ENCODE results near the gene SSRP1. TPM values are rescaled to one million over a fixed set of nuclear protein-coding genes. Genes with fewer than 3 reads are reported as not detected.
A peak's percentile ranks its signal among the peaks of the same experiment; 100 is the strongest.

Gene SSRP1
- total RNA-seq, 1 experiment from 2014 or later, result 290 TPM

- peaks cover 55% of the 10 kb centered on the region for H3K79me2 ChIP-seq (ENCODE audit: low read depth)
- H2AFZ ChIP-seq, result no peak overlapping the region
- no peaks in the 10 kb centered on the region for H3K9me3 ChIP-seq (ENCODE audit: insufficient read depth, low read depth)
- H3K9me2 ChIP-seq (ENCODE audit: insufficient read depth), result no peaks in the 10 kb centered on the region
- peaks cover 23% of the 10 kb centered on the region for H3K36me3 ChIP-seq (ENCODE audit: low read depth)
- ChIA-PET POLR2A (ENCODE audit: unreplicated experiment) (interaction anchor here (0.6 to 0.7 kb wide), 2 partner anchors 14 kb away, joined by 3 to 4 read pairs; no protein-coding TSS in a partner anchor), CTCF (interaction anchor here (0.6 to 0.8 kb wide), 2 partner anchors 38 to 42 kb away, joined by 3 to 6 read pairs; no protein-coding TSS in a partner anchor)
- peak overlapping the region; percentile 27 for H3K27ac ChIP-seq
- DNase-seq, result peak in 1 of 2 experiments; percentile 80
- no peak for TF ChIP-seq CTCF (conservative IDR thresholded peaks at IDR 0.05)
- TF ChIP-seq EZH2 (IDR thresholded peaks at IDR 0.05; ENCODE audit: low read depth), result no peak
- H3K4me2 ChIP-seq, result peak overlapping the region; percentile 60
- peaks cover 54% of the 10 kb centered on the region for H4K20me1 ChIP-seq (ENCODE audit: insufficient read depth)
- H3K4me1 ChIP-seq (replicated peaks; ENCODE audit: insufficient read depth), result peaks cover 53% of the 10 kb centered on the region
- no peaks in the 10 kb centered on the region for H3K27me3 ChIP-seq (ENCODE audit: insufficient read depth, low read depth)
- peaks cover 41% of the 10 kb centered on the region for H3F3A ChIP-seq (ENCODE audit: insufficient read depth, low read depth)
- intact Hi-C loops (cut with micrococcal nuclease; ENCODE audit: unreplicated experiment), result no loop called here
- no peak overlapping the region; the same call in 1 of the 2 replicates for H3K4me3 ChIP-seq
- BruUV-seq (replicated peaks), result no TSS peak
Observed at GRCh38 chr11:57307666-57308270, 27.9 kb downstream of the SSRP1 start.

GRCh38 chr11:57306940-57307565 is 28.6 kb downstream of the SSRP1 start:
- no peak for DNase-seq
- no TSS peak for BruUV-seq (replicated peaks)
- CTCF ChIA-PET, result interaction anchor here (0.6 to 0.8 kb wide), 2 partner anchors 39 to 180 kb away, joined by 3 to 4 read pairs; no protein-coding TSS in a partner anchor

More at GRCh38 chr11:57306940-57307565, 28.6 kb downstream of the SSRP1 start:
- H3K79me2 ChIP-seq (ENCODE audit: low read depth), result peaks cover 55% of the 10 kb centered on the region
- TF ChIP-seq CTCF (conservative IDR thresholded peaks at IDR 0.05), result no peak
- no peak for TF ChIP-seq EZH2 (IDR thresholded peaks at IDR 0.05; ENCODE audit: low read depth)
- POLR2A ChIA-PET (ENCODE audit: unreplicated experiment), result interaction anchor here (0.6 kb wide), 1 partner anchor 13 kb away, joined by 3 read pairs; no protein-coding TSS in a partner anchor
- intact Hi-C loops (cut with micrococcal nuclease; ENCODE audit: unreplicated experiment), result no loop called here
- H3K4me2 ChIP-seq, result peak overlapping the region; percentile 60
- H3K4me1 ChIP-seq (replicated peaks; ENCODE audit: insufficient read depth), result peaks cover 46% of the 10 kb centered on the region
- no peak overlapping the region for H2AFZ ChIP-seq
- peaks cover 34% of the 10 kb centered on the region for H3F3A ChIP-seq (ENCODE audit: insufficient read depth, low read depth)
- no peaks in the 10 kb centered on the region for H3K27me3 ChIP-seq (ENCODE audit: insufficient read depth, low read depth)
- H3K9me2 ChIP-seq (ENCODE audit: insufficient read depth), result no peaks in the 10 kb centered on the region
- no peak overlapping the region for H3K4me3 ChIP-seq
- peaks cover 25% of the 10 kb centered on the region for H3K36me3 ChIP-seq (ENCODE audit: low read depth)
- peaks cover 47% of the 10 kb centered on the region for H4K20me1 ChIP-seq (ENCODE audit: insufficient read depth)
- H3K9me3 ChIP-seq (ENCODE audit: insufficient read depth, low read depth), result no peaks in the 10 kb centered on the region
- no peak overlapping the region; the same call in 1 of the 2 replicates for H3K27ac ChIP-seq
